OCI-LY3 (cell line): ENCODE results near the gene TMEM151A.

Source experiments
- H2AFZ ChIP-seq: fragments of 200-600, 300-600 bp; shearing (Covaris generic); 2 replicates; pipeline ENCODE4 v1.6.0; 2014; ENCODE audit warnings: antibody characterized with exemption, low read depth, low read length
- H3K27ac ChIP-seq: fragments of 200-600, 300-600 bp; sonication (generic); 2 replicates; pipeline ENCODE4 v1.5.1; 2014; ENCODE audit warnings: mild to moderate bottlenecking, low read length, moderate library complexity, mixed read lengths
- H3K27me3 ChIP-seq: fragments of 200-600, 300-600 bp; sonication (generic); 2 replicates; pipeline ENCODE4 v1.6.1; 2014; ENCODE audit warnings: low read depth, low read length, mixed read lengths
- H3K36me3 ChIP-seq: fragments of 200-600, 300-600 bp; sonication (generic); replicated peaks from 2 replicates; pipeline ENCODE3; 2014; ENCODE audit warnings: low read depth, low read length, mixed read lengths
- H3K4me1 ChIP-seq: fragments of 300-600, 200-600 bp; sonication (generic); 2 replicates; pipeline ENCODE4 v1.6.1; 2014; ENCODE audit warnings: low read length, mixed read lengths
- H3K4me2 ChIP-seq: fragments of 200-600, 300-600 bp; sonication (generic); 2 replicates; pipeline ENCODE4 v1.6.1; 2014; ENCODE audit warnings: low read length, mixed read lengths
- H3K4me3 ChIP-seq: fragments of 300-600, 200-600 bp; sonication (generic); 2 replicates; pipeline ENCODE4 v1.5.1; 2014; ENCODE audit warnings: antibody characterized with exemption, mild to moderate bottlenecking, low read length, moderate library complexity
- H3K79me2 ChIP-seq: fragments of 300-600, 200-600 bp; shearing (Covaris generic); 2 replicates; pipeline ENCODE4 v1.6.1; 2014; ENCODE audit warnings: mild to moderate bottlenecking, low read length, mixed read lengths
- H3K9ac ChIP-seq: fragments of 300-600, 200-600 bp; shearing (Covaris generic); 2 replicates; pipeline ENCODE4 v1.6.0; 2014; ENCODE audit warnings: mild to moderate bottlenecking, low read length, moderate library complexity
- H3K9me3 ChIP-seq: fragments of 200-600, 300-600 bp; shearing (Covaris generic); 2 replicates; pipeline ENCODE4 v1.6.1; 2014; ENCODE audit warnings: low read length, mixed read lengths; ENCODE audit not compliant: insufficient read depth
- H4K20me1 ChIP-seq: fragments of 200-600, 300-600 bp; sonication (generic); 2 replicates; pipeline ENCODE4 v1.6.1; 2016; ENCODE audit warnings: low read length, mixed read lengths; ENCODE audit not compliant: insufficient read depth
- EZH2phosphoT487 ChIP-seq: fragments of 200-600 bp; shearing (Covaris generic); IDR thresholded peaks from 2 replicates; pipeline ENCODE4 v1.6.1; 2018; ENCODE audit warnings: antibody characterized with exemption, mixed run types, low read depth
- TF ChIP-seq, protein P1 (sequence below): fragments of 200-600, 300-600 bp; sonication (generic); IDR thresholded peaks from 2 replicates; pipeline ENCODE4 v1.5.1; 2014; ENCODE audit warnings: antibody characterized with exemption, low read length, low read depth

Gene TMEM151A

GRCh38 chr11:66323684-66324083, 32.0 kb downstream of the TMEM151A start:
- Histone ChIP-seq H3K4me2 (no peak overlapping the region), H3K79me2 (no peaks in the 10 kb centered on the region), H3K9me3 (no peaks in the 10 kb centered on the region), H3K27me3 (no peaks in the 10 kb centered on the region), H3K4me1 (peaks cover 23% of the 10 kb centered on the region), H3K9ac (no peak overlapping the region), H3K36me3 (no peaks in the 10 kb centered on the region), H3K4me3 (no peak overlapping the region), H4K20me1 (no peaks in the 10 kb centered on the region), H3K27ac (no peak overlapping the region), H2AFZ (no peak overlapping the region)
- no peak for TF ChIP-seq EZH2phosphoT487
- TF ChIP-seq, protein P1, sequence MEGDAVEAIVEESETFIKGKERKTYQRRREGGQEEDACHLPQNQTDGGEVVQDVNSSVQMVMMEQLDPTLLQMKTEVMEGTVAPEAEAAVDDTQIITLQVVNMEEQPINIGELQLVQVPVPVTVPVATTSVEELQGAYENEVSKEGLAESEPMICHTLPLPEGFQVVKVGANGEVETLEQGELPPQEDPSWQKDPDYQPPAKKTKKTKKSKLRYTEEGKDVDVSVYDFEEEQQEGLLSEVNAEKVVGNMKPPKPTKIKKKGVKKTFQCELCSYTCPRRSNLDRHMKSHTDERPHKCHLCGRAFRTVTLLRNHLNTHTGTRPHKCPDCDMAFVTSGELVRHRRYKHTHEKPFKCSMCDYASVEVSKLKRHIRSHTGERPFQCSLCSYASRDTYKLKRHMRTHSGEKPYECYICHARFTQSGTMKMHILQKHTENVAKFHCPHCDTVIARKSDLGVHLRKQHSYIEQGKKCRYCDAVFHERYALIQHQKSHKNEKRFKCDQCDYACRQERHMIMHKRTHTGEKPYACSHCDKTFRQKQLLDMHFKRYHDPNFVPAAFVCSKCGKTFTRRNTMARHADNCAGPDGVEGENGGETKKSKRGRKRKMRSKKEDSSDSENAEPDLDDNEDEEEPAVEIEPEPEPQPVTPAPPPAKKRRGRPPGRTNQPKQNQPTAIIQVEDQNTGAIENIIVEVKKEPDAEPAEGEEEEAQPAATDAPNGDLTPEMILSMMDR: no peak

DNA sequence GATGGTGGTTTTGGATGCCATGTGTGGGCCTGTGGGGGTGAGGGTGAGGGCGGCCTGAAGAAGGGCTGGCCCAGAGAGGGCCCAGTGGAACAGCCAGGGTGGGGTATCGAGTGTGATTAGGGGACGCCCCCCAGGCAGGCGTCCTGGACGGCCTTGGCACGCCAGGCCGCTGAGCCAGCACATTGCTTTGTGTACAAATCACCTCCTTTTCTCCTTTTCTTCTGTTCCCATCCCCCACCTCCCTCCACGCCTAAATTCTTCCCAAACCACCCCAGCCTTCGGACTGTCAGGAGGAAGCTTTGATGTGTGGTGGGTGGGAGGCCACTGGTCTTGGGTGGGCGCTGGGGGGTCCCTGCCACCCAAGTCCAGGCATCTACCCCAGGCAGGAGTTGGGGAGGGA, 33.0 kb downstream of the TMEM151A start:
- no peaks in the 10 kb centered on the region for H3K79me2 ChIP-seq
- no peak overlapping the region; the same call in 1 of the 2 replicates for H3K27ac ChIP-seq
- H3K9me3 ChIP-seq: no peaks in the 10 kb centered on the region
- no peak overlapping the region for H3K4me2 ChIP-seq
- H3K9ac ChIP-seq: no peak overlapping the region
- no peaks in the 10 kb centered on the region for H4K20me1 ChIP-seq
- peaks cover 21% of the 10 kb centered on the region for H3K4me1 ChIP-seq
- no peak overlapping the region for H2AFZ ChIP-seq
- H3K27me3 ChIP-seq: no peaks in the 10 kb centered on the region
- H3K36me3 ChIP-seq: no peaks in the 10 kb centered on the region
- no peak overlapping the region for H3K4me3 ChIP-seq
- no peak for TF ChIP-seq EZH2phosphoT487
- TF ChIP-seq, protein P1: no peak

DNA sequence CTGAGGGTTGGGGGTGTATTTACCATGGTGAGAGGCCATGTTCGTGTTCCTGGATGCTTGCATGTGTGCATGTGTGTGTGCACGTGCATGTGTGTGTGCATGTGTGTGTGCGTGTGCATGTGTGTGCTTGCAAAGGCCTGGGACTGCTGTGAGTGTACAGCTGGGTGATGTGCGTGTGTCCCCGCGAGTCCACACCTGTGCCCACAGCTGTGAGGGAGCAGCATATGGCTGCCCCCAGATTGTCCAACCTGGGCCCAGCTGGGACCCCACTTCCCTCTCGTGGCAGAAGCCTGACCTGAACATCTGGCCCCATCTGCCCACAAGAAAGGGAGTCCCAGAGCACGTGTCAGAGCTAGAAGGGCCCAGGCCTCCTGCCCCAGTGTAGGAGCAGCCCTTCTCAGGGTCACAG, 33.6 kb downstream of the TMEM151A start:
- H3K27ac ChIP-seq: no peak overlapping the region
- H4K20me1 ChIP-seq: no peaks in the 10 kb centered on the region
- H3K79me2 ChIP-seq: no peaks in the 10 kb centered on the region
- H3K9ac ChIP-seq: no peak overlapping the region
- no peaks in the 10 kb centered on the region for H3K9me3 ChIP-seq
- H3K4me2 ChIP-seq: no peak overlapping the region
- peaks cover 21% of the 10 kb centered on the region for H3K4me1 ChIP-seq
- H2AFZ ChIP-seq: no peak overlapping the region
- TF ChIP-seq, protein P1: no peak
- TF ChIP-seq EZH2phosphoT487: no peak
- H3K4me3 ChIP-seq: no peak overlapping the region
- H3K27me3 ChIP-seq: no peaks in the 10 kb centered on the region
- H3K36me3 ChIP-seq: no peaks in the 10 kb centered on the region

DNA sequence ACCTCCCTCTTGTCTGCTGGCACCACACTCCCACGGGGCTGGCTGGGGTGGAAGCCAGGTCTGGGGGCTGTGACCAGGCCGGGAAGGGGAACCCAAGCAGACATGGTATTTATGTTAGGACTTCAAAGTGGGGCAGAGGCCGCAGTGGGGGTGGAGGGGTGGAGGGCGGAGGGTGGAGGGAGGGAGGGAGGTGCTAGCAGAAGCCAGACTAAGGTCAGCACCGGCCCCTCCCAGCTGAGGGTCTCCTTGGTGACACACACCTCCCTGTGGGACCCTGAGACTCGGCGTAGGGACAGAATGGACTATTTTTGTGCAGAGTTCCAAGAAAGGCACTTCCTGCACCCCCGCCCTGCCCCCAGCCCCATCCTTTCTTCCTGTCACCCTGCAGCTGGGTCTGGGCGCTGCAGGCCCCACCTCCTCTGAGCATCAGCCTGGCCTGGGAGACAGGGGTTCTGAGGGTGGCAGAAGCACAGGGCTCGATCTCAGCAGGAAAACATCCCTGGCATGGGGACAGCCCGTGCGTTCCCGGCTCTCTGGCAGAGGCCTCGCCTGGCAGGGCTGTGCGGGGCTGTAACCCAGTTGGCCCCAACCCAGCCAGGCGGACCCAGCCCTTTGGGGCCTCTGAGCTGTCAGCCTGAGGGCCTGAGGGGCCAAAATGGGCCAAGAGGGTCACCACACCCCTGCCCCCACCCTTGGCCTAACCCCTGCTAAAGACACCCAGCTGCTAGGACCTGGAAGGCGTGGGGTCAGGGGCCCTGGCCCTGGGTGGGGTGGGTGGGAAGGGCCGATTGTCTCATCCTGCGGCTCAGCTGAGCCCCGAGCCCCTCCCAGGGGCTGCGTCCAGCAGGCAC, 34.8 kb downstream of the TMEM151A start:
- no peak overlapping the region for H3K9ac ChIP-seq

More for the DNA sequence above, 34.8 kb downstream of the TMEM151A start:
- no peak overlapping the region for H3K4me3 ChIP-seq
- TF ChIP-seq EZH2phosphoT487: no peak
- TF ChIP-seq, protein P1: no peak
- no peaks in the 10 kb centered on the region for H3K9me3 ChIP-seq
- no peaks in the 10 kb centered on the region for H3K79me2 ChIP-seq
- no peak overlapping the region for H3K4me2 ChIP-seq
- no peaks in the 10 kb centered on the region for H3K27me3 ChIP-seq
- no peak overlapping the region for H3K27ac ChIP-seq
- no peaks in the 10 kb centered on the region for H4K20me1 ChIP-seq
- H2AFZ ChIP-seq: 0 out of 2 replicates have a peak overlapping the region, but pooled peaks have one; percentile 8
- H3K4me1 ChIP-seq: peaks cover 21% of the 10 kb centered on the region
- H3K36me3 ChIP-seq: no peaks in the 10 kb centered on the region
